HPDE6-E6E7 (cell line): Measurements from ENCODE around the gene MRAS.
"Not testable (repeated sequence)": the region's sequence is repeated elsewhere in the genome, so short reads cannot be mapped to it uniquely, and the experiment has no call there.

ENCODE experiments used
- DNase-seq: peaks from one replicate; pipeline ENCODE4 v3.0.0; 2011; ENCODE audit warnings: missing footprints; ENCODE audit errors: extremely low spot score

Gene MRAS

DNA sequence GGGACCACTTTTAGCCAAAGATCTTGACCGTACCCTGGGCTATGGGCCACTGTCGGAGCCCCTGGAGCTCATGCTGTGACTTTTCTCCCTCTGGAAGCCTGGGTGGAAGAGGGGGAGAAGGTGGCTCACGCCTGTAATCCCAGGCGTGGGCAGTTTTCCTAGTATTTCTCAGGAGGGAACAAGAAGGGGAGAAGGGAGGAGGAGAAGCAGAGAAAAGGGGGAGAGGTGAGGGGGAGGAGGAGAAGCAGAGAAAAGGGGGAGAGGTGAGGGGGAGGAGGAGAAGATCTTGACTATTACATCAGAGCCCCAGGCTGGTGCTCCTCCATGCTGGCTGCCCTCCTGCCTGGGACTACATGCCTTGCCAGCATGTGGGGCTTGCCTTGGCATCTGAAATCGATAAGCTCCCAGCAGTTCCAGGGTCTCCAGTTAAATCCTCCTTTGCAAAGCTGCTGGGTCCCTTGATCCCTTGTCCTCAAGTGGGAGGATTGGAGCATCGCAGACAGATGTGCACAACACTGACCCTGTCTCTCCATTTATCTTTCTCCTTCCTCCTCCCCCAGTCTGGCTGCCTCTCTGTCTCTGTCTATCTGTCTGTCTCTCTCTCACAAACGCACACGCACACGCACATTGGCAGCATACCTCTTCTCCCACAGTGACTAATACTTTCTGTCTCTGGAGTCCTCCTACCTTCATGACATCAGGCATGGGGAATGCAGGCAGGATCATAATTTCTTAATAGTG is 41.6 kb downstream of the MRAS start:
- peak; percentile 90 for DNase-seq

DNA sequence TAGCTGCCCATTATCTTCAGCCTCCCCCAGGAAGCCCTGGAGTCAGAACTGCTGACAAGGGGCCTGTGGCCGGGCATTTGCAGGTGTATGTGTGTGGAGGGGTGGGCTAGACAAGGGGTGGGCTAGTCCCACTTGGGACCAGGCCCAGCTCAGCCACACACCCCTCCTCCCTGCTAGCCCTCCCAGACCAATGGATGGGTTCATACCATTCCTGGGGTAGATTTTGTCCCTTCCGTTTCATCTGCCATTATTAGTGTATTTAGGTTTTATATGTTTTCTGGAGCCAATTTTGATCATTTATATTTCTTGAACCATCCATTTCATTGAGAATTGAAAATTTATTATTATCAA is 42.2 kb downstream of the MRAS start:
- no peak for DNase-seq

GRCh38 chr3:138394156-138394555 is 45.8 kb downstream of the MRAS start:
- no peak for DNase-seq

- DNase-seq = no peak
Observed at GRCh38 chr3:138394686-138395085, 46.3 kb downstream of the MRAS start.

- no peak for DNase-seq
Observed at GRCh38 chr3:138395865-138396751, 47.7 kb downstream of the MRAS start.

DNA sequence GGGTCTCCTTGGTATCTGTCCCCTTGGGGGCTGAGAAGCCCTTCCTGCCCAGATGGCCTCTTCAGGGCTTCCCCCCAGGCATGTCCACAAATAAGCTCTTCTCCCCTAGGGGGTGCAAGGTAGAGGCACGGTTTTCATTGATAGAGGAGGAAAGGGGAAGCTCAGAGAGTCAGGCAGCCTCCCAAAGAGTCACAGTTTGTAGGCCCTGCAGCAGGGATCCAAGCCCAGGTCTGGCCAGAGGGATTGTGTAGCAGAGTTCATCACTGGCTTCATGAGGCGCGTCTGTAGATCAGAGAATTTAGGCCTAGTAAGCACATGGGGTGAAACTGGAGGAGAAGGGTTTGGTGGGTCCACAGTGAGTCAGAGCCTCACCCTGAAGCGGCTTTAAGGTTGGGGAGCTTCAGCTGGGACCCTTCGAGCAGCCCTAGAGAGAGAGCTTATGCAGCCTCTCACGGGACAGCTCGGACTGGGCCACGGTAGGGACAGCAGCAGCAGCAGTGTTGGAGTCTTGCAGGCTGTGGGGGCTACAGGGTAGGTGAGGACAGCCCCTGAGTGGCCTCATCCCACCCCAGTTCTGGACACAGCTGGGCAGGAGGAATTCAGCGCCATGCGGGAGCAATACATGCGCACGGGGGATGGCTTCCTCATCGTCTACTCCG is 48.5 kb downstream of the MRAS start:
- no peak for DNase-seq

DNA sequence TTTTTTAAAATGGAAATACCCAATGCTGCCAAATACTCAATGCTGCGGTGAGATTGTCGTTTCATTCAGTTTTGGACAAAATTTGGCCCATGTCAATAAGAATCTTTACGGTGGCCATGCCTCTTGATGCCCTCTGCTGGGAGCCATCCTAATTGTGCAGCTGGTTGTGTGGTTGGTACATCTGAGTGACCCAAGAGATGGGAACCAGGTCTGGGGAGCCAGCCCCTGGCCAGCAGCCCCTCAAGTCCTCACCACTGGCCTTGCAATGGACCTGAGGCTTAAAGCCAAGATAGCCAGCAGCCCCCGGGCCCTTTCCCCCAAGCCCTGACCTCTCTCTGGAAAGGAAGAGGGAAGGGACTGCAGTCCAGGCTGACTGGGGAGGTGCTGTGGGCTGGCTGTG is 49.6 kb downstream of the MRAS start:
- DNase-seq = peak; percentile 32

GRCh38 chr3:138398791-138399575 is 50.6 kb downstream of the MRAS start:
- no peak for DNase-seq

DNA sequence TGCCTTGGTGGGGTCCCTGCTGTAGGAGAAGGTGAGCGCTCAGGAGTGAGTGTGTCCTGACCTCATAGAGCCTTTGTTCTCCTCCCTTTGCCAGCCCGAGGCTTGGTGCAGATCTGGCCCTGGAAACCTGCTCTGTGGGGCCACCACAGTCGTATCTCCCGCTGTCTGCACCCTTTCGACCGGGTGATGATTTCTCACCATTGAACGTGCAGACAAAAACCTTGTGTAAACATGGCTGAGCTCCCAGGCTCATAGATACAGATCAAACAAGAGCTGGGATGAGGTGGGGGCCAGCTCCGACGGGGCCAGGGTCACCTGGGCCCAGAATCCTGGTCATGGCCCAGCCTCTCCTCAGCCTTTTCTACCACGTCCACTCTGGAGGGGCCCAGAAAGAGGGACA is 51.4 kb downstream of the MRAS start:
- DNase-seq = no peak

DNA sequence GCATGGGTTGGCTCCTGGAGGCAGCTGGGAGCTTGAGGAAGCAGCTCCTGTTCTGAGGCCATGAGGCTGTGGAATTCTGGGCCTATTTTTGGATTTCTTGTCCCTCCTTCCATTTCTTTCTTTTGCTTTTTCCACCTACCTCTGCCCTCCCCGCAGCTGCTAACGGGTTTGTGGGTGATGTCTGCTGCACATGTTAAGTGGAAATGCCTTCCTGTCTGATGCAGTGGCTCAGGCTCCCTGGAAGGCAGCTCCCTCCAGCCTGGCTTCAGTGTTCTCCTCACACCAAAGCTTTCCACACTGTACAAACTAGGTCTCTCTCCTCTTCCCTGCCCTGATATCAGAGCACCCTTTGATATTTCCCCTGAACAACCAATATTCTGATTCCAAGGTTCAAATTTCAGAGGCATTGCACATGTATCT is 52.3 kb downstream of the MRAS start:
- DNase-seq = no peak

DNA sequence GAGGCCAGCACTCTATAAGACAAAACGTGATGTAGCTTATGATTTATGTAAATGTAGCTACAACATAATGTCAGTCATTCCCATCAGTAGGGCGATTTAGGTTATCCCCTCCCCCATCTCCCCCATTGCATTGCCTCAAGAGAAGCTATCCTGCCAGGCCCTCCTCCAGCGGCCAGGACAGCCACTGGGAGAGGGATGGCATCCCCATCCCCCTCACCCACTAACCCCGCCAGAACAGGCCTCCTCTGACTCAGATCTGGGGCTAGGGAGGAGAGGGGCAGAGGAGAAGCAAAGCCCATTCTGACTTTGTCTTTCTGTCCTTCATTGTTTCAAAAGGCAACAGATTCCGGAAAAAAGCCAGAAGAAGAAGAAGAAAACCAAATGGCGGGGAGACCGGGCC is 53.5 kb downstream of the MRAS start:
- DNase-seq = no peak

- DNase-seq = no peak
Observed at GRCh38 chr3:138404121-138404520, 55.7 kb downstream of the MRAS start.

DNA sequence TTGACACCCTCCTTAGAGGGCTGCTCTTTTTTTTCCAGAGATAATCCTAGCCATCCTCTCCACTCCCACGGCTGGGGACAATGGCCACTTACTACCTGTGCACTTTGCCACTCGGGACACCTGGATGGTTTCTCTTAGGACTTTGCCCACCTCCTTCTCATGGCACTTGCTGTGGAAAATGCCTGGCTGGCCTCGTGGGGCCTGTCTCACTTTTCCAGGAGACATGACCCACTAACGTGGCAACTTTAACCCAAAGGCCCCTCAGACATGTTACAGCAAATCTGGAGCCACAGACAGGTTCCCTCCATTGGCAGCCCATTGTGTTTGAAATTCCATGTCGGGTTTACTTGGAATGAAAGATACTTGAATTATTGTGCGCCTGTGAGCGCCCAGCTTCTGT is 56.6 kb downstream of the MRAS start:
- no peak for DNase-seq

DNA sequence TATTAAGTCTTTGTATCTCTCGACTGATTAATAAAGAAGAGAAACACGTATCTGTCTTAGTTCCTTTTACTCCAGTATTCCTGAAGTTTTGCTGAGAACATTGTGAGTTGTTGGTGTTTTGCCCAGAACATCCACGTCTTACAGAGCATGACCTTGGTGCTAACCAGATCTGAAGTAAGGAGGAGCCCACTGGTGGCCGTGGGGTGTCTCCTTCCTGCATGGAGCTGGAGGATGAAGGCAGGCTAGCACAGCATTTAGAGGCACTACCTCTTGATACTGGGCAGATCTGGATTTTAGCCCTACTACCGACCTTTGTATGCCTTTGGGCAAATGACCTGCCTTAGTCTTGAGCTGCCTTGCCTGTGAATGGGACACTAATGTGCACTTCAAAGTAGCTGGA is 57.1 kb downstream of the MRAS start:
- no peak for DNase-seq

- DNase-seq = no peak
Observed at GRCh38 chr3:138406606-138407005, 58.2 kb downstream of the MRAS start.

- DNase-seq = no peak
Observed at GRCh38 chr3:138407236-138407907, 59.0 kb downstream of the MRAS start.

GRCh38 chr3:138408751-138409570 is 60.6 kb downstream of the MRAS start:
- DNase-seq = no peak

DNA sequence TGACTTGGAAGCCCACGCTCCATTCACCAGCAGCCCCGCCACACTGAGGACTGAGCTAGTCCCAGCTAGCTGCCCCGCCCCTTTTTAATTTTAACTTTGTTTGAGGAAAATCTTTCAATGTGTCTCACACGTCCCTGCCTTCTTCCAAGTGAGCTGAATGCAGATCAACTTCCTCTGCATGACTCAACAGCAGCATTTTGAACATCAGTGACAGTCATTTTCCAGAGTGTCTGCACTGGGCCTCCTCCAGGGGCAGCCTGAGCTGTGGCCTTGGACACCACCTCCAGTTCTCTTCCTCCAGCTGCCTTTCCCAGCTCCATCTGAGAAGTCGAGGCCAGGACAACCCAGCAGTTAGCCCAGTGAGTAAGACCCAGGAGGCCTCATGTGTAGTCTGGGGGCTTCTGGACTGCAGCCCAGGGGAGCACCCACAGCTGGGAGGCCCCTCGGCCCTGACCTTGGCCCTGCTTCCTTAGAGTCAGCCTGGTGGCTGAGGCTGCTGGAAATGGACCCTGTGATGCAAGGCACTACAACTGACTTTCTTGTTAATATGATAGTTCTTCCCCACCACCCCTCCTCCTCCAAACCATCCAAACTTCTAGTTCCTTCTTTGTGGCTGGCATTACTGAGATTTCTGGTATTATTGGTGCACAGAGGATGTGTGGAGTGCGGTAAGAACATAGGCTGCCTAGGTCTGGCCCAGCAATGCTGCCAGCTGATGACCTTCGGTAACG is 64.6 kb downstream of the MRAS start:
- no peak for DNase-seq

GRCh38 chr3:138416236-138416635 is 67.9 kb downstream of the MRAS start:
- DNase-seq = not testable (repeated sequence)

- DNase-seq = peak; percentile 83
Observed at GRCh38 chr3:138417559-138417982, 69.2 kb downstream of the MRAS start.
